MM.1S (cell line): ENCODE data around the gene GBGT1.

Experiments
- EZH2 ChIP-seq: fragments of 300-600 bp; sonication (generic); optimal IDR thresholded peaks from 2 replicates; pipeline ENCODE3; 2017; ENCODE audit warnings: low read depth, mild to moderate bottlenecking, antibody characterized with exemption, low read length, mixed read lengths
- EZH2phosphoT487 ChIP-seq: fragments of 300-600 bp; sonication (generic); IDR thresholded peaks from 2 replicates; pipeline ENCODE4 v1.6.1; 2018; ENCODE audit warnings: antibody characterized with exemption, low read length
- TF ChIP-seq, protein P1 (sequence below): fragments of 300-600 bp; sonication (generic); IDR thresholded peaks from 2 replicates; pipeline ENCODE4 v1.5.1; 2016; ENCODE audit warnings: antibody characterized with exemption, low read length, mixed read lengths

DNA sequence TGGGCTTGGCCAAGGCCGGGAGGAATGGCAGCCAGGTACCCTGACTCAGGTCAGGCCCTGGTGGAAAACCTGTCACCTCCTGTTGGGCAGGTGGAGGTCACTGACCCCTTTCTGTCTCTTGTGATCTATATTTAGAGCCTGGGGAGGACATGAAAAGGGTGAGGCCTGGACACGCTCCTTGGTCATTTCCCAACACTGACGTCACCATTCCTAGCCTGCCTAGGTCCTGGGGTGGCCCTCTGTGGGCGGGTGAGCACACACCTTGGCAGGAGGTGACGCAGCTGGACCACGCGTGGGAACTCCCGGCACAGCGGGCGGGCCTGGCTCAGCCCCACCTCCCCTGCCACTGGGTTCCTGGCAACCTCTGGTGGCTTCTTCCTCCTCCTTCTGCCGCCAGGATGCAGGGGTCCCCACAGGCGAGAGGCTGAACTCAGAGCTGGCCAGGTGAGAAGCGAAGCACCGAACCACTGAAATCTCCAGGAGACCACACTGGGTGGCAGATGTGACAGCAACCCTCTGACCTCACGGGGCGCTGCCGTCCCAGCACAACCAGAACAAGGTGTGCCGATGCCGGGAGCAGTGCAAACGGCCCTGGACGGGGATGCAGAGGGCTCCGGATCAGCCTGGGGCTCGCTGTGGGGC is 36.3 kb downstream of the GBGT1 start:
- TF ChIP-seq, protein P1, sequence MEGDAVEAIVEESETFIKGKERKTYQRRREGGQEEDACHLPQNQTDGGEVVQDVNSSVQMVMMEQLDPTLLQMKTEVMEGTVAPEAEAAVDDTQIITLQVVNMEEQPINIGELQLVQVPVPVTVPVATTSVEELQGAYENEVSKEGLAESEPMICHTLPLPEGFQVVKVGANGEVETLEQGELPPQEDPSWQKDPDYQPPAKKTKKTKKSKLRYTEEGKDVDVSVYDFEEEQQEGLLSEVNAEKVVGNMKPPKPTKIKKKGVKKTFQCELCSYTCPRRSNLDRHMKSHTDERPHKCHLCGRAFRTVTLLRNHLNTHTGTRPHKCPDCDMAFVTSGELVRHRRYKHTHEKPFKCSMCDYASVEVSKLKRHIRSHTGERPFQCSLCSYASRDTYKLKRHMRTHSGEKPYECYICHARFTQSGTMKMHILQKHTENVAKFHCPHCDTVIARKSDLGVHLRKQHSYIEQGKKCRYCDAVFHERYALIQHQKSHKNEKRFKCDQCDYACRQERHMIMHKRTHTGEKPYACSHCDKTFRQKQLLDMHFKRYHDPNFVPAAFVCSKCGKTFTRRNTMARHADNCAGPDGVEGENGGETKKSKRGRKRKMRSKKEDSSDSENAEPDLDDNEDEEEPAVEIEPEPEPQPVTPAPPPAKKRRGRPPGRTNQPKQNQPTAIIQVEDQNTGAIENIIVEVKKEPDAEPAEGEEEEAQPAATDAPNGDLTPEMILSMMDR: no peak
- TF ChIP-seq EZH2: no peak
- no peak for TF ChIP-seq EZH2phosphoT487
